ENCODE results near the gene COMMD4.

- no peak for TF ChIP-seq CTCF (IDR thresholded peaks at IDR 0.05)
- no peak for TF ChIP-seq FOXJ3 (CRISPR knock-in tag; IDR thresholded peaks at IDR 0.05)
- TF ChIP-seq POLR2AphosphoS5 (IDR thresholded peaks at IDR 0.05; ENCODE audit: low read depth, low read length), result no peak
- TF ChIP-seq NFIC (IDR thresholded peaks at IDR 0.05; ENCODE audit: borderline replicate concordance), result no peak
- no peak for TF ChIP-seq USF1 (IDR thresholded peaks at IDR 0.05; ENCODE audit: borderline replicate concordance, low read depth)
Measured at GRCh38 chr15:75353604-75354003, 17.7 kb downstream of the COMMD4 start.

All from SK-N-SH (cell line).